ENCODE results near the gene AXIN2.

DNA sequence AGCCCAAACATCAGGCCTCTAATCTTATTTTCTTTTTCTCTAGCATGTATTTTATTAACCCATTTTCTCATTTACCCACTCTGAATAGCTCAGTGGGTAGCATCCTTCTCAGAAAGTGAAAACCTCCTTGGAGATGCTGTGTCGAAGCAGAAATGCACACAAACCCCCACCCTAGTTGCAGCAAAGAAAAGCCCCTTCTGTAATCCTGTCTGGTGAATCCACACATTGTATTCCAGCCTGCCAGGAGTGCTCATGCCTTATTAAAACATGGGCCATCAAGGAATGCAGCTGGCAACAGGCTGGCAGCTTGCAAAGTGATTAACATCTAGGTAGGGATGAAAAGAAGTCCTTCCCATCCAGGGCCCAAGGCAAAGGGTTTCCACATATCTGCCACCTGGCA is 39.7 kb upstream of the AXIN2 start:
- TF ChIP-seq, protein P1, sequence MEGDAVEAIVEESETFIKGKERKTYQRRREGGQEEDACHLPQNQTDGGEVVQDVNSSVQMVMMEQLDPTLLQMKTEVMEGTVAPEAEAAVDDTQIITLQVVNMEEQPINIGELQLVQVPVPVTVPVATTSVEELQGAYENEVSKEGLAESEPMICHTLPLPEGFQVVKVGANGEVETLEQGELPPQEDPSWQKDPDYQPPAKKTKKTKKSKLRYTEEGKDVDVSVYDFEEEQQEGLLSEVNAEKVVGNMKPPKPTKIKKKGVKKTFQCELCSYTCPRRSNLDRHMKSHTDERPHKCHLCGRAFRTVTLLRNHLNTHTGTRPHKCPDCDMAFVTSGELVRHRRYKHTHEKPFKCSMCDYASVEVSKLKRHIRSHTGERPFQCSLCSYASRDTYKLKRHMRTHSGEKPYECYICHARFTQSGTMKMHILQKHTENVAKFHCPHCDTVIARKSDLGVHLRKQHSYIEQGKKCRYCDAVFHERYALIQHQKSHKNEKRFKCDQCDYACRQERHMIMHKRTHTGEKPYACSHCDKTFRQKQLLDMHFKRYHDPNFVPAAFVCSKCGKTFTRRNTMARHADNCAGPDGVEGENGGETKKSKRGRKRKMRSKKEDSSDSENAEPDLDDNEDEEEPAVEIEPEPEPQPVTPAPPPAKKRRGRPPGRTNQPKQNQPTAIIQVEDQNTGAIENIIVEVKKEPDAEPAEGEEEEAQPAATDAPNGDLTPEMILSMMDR (IDR thresholded peaks at IDR 0.05), result no peak
- TF ChIP-seq, protein P2, sequence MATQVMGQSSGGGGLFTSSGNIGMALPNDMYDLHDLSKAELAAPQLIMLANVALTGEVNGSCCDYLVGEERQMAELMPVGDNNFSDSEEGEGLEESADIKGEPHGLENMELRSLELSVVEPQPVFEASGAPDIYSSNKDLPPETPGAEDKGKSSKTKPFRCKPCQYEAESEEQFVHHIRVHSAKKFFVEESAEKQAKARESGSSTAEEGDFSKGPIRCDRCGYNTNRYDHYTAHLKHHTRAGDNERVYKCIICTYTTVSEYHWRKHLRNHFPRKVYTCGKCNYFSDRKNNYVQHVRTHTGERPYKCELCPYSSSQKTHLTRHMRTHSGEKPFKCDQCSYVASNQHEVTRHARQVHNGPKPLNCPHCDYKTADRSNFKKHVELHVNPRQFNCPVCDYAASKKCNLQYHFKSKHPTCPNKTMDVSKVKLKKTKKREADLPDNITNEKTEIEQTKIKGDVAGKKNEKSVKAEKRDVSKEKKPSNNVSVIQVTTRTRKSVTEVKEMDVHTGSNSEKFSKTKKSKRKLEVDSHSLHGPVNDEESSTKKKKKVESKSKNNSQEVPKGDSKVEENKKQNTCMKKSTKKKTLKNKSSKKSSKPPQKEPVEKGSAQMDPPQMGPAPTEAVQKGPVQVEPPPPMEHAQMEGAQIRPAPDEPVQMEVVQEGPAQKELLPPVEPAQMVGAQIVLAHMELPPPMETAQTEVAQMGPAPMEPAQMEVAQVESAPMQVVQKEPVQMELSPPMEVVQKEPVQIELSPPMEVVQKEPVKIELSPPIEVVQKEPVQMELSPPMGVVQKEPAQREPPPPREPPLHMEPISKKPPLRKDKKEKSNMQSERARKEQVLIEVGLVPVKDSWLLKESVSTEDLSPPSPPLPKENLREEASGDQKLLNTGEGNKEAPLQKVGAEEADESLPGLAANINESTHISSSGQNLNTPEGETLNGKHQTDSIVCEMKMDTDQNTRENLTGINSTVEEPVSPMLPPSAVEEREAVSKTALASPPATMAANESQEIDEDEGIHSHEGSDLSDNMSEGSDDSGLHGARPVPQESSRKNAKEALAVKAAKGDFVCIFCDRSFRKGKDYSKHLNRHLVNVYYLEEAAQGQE (IDR thresholded peaks at IDR 0.05; ENCODE audit: insufficient read depth in 1 of 2, low read depth in 2 of 2, low read length in 1 of 2), result no peak
